ENCODE data around the gene NRXN3. TPM values are rescaled to one million over a fixed set of nuclear protein-coding genes. Genes with fewer than 3 reads are reported as not detected.

Gene NRXN3
- polyA plus RNA-seq, 1 experiment: 1.1 TPM

- H3K27ac ChIP-seq (ENCODE audit: low read depth, low read length): no peak overlapping the region
- peaks cover 39% of the 10 kb centered on the region for H3K9me3 ChIP-seq (ENCODE audit: control insufficient read depth, insufficient read depth, low read length)
- no peaks in the 10 kb centered on the region for H3K27me3 ChIP-seq (ENCODE audit: control insufficient read depth, insufficient read depth, low read length)
- DNase-seq (ENCODE audit: low read depth, low spot score): no peak
- CTCF ChIA-PET: no interaction called here
- POLR2A ChIA-PET: no interaction called here
- H3K4me3 ChIP-seq (ENCODE audit: low read depth, low read length): no peak overlapping the region
- TF ChIP-seq CTCF (IDR thresholded peaks at IDR 0.05; ENCODE audit: low read depth, low read length): no peak
Observed at GRCh38 chr14:78153064-78153341, 17.2 kb upstream of the NRXN3 start.

GRCh38 chr14:78154827-78155226, 15.3 kb upstream of the NRXN3 start:
- H3K27me3 ChIP-seq (ENCODE audit: control insufficient read depth, insufficient read depth, low read length): no peaks in the 10 kb centered on the region
- H3K4me3 ChIP-seq (ENCODE audit: low read depth, low read length): no peak overlapping the region
- peaks cover 36% of the 10 kb centered on the region for H3K9me3 ChIP-seq (ENCODE audit: control insufficient read depth, insufficient read depth, low read length)
- POLR2A ChIA-PET: no interaction called here
- CTCF ChIA-PET: no interaction called here
- no peak for DNase-seq (ENCODE audit: low read depth, low spot score)
- TF ChIP-seq CTCF (IDR thresholded peaks at IDR 0.05; ENCODE audit: low read depth, low read length): no peak
- no peak overlapping the region for H3K27ac ChIP-seq (ENCODE audit: low read depth, low read length)

GRCh38 chr14:78156196-78156595, 14.0 kb upstream of the NRXN3 start:
- no peak for DNase-seq (ENCODE audit: low read depth, low spot score)
- H3K27ac ChIP-seq (ENCODE audit: low read depth, low read length): no peak overlapping the region
- POLR2A ChIA-PET: no interaction called here
- TF ChIP-seq CTCF (IDR thresholded peaks at IDR 0.05; ENCODE audit: low read depth, low read length): no peak
- H3K9me3 ChIP-seq (ENCODE audit: control insufficient read depth, insufficient read depth, low read length): peaks cover 33% of the 10 kb centered on the region; the same call in 1 of the 2 replicates
- no peaks in the 10 kb centered on the region for H3K27me3 ChIP-seq (ENCODE audit: control insufficient read depth, insufficient read depth, low read length)
- CTCF ChIA-PET: no interaction called here
- H3K4me3 ChIP-seq (ENCODE audit: low read depth, low read length): no peak overlapping the region

- ChIA-PET CTCF (no interaction called here), POLR2A (no interaction called here)
- DNase-seq (ENCODE audit: low read depth, low spot score): no peak
- TF ChIP-seq CTCF (IDR thresholded peaks at IDR 0.05; ENCODE audit: low read depth, low read length): no peak
- H3K4me3 ChIP-seq (ENCODE audit: low read depth, low read length): no peak overlapping the region
- no peaks in the 10 kb centered on the region for H3K27me3 ChIP-seq (ENCODE audit: control insufficient read depth, insufficient read depth, low read length)
- no peak overlapping the region for H3K27ac ChIP-seq (ENCODE audit: low read depth, low read length)
- peaks cover 28% of the 10 kb centered on the region; the same call in 1 of the 2 replicates for H3K9me3 ChIP-seq (ENCODE audit: control insufficient read depth, insufficient read depth, low read length)
Observed at GRCh38 chr14:78157494-78158437, 12.4 kb upstream of the NRXN3 start.

- POLR2A ChIA-PET: no interaction called here
- no peak for DNase-seq (ENCODE audit: low read depth, low spot score)
- Histone ChIP-seq H3K27me3 (ENCODE audit: control insufficient read depth, insufficient read depth, low read length) (no peaks in the 10 kb centered on the region), H3K9me3 (ENCODE audit: control insufficient read depth, insufficient read depth, low read length) (peaks cover 11% of the 10 kb centered on the region), H3K4me3 (ENCODE audit: low read depth, low read length) (no peak overlapping the region), H3K27ac (ENCODE audit: low read depth, low read length) (no peak overlapping the region)
- CTCF ChIA-PET: no interaction called here
- no peak for TF ChIP-seq CTCF (IDR thresholded peaks at IDR 0.05; ENCODE audit: low read depth, low read length)
Observed at GRCh38 chr14:78162202-78162601, 8.0 kb upstream of the NRXN3 start.

Data from AG04450 (cell line).